ENCODE results near the gene PRCP.

PRCP gene

DNA sequence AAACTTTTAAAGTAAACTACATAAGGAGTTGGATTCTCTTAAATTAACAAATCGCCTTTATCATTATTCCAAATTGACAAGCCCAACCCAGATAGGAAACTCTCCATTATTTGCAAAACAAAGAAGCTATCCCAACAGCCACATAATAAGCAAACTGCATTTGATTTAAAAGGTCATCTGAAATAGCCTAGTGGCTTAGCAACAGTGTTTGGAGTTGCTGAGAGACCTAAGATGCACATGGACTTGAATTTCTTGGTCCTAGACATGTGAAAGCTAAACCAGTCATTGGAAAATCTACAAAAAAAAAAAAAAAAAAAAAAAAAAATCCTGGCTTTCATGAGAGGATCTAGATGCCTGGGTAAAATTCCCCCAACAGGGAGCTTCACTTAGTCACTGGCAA, 69.5 kb downstream of the PRCP start:
- no peak overlapping the region for H3K4me3 ChIP-seq (ENCODE audit: low read length)
- TF ChIP-seq, protein P1, sequence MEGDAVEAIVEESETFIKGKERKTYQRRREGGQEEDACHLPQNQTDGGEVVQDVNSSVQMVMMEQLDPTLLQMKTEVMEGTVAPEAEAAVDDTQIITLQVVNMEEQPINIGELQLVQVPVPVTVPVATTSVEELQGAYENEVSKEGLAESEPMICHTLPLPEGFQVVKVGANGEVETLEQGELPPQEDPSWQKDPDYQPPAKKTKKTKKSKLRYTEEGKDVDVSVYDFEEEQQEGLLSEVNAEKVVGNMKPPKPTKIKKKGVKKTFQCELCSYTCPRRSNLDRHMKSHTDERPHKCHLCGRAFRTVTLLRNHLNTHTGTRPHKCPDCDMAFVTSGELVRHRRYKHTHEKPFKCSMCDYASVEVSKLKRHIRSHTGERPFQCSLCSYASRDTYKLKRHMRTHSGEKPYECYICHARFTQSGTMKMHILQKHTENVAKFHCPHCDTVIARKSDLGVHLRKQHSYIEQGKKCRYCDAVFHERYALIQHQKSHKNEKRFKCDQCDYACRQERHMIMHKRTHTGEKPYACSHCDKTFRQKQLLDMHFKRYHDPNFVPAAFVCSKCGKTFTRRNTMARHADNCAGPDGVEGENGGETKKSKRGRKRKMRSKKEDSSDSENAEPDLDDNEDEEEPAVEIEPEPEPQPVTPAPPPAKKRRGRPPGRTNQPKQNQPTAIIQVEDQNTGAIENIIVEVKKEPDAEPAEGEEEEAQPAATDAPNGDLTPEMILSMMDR (conservative IDR thresholded peaks at IDR 0.05; ENCODE audit: low read depth, low read length), result no peak

DNA sequence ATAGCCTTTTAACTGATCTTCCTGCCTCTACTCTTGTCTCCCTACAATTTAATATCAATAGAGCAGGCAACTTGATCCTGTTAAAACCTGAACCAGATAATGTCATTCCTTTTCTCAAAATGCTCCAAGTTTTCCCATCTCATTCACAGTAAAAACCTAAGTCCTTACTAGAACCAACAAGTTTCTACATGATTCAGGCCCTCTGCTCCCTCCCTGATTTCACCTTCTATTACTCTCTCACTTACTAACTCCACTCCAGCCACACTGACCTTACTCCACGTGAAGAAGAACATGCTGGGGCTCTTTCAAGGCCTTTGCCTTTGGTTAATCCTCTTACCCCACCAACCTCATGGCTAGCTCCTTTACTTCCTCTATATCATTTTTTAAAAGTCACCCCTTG, 71.1 kb downstream of the PRCP start:
- DNase-seq (ENCODE audit: low read depth), result no peak
- TF ChIP-seq, protein P1 (conservative IDR thresholded peaks at IDR 0.05; ENCODE audit: low read depth, low read length), result no peak
- no peak overlapping the region for H3K4me3 ChIP-seq (ENCODE audit: low read length)

More for the DNA sequence above, 69.5 kb downstream of the PRCP start:
- no peak for DNase-seq (ENCODE audit: low read depth)

DNA sequence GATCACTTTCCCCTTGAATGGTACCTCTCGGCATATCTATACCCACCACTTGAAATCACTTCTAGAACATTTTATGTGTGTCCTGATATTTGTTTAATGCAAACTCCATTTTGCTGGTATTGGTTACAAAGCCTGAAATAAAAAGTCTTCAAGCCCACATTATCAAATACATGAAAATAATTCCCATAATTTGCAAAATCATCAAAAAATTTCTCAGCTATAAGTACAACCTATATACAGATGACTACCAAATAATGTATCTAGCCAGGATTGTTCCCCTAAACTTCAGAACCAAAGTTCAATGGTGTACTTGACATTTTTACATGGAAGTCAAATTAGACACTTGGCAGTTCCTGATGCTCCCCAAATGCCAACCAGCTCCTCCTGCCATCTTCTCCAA, 71.8 kb downstream of the PRCP start:
- no peak overlapping the region for H3K4me3 ChIP-seq (ENCODE audit: low read length)
- no peak for DNase-seq (ENCODE audit: low read depth)
- TF ChIP-seq, protein P1 (conservative IDR thresholded peaks at IDR 0.05; ENCODE audit: low read depth, low read length), result no peak

DNA sequence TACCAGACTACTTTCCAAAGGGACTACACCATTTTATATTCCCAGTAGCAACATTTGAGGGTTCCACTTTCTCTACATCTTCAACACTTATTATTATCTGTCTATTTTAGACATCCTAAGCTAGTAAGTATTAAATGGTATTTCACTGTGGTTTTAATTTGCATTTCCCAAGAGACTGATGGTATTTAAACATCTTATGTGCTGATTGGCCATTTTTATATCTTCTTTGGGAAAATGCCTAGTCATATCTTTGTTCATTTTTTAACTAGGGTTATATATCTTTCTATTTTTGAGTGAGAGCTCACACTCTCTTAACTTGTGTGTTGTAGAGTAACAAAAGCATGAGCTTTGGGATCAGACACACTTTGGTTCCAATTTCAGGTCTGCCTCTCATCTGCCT, 73.7 kb downstream of the PRCP start:
- TF ChIP-seq, protein P1 (conservative IDR thresholded peaks at IDR 0.05; ENCODE audit: low read depth, low read length), result no peak
- DNase-seq (ENCODE audit: low read depth), result no peak
- H3K4me3 ChIP-seq (ENCODE audit: low read length), result no peak overlapping the region

DNA sequence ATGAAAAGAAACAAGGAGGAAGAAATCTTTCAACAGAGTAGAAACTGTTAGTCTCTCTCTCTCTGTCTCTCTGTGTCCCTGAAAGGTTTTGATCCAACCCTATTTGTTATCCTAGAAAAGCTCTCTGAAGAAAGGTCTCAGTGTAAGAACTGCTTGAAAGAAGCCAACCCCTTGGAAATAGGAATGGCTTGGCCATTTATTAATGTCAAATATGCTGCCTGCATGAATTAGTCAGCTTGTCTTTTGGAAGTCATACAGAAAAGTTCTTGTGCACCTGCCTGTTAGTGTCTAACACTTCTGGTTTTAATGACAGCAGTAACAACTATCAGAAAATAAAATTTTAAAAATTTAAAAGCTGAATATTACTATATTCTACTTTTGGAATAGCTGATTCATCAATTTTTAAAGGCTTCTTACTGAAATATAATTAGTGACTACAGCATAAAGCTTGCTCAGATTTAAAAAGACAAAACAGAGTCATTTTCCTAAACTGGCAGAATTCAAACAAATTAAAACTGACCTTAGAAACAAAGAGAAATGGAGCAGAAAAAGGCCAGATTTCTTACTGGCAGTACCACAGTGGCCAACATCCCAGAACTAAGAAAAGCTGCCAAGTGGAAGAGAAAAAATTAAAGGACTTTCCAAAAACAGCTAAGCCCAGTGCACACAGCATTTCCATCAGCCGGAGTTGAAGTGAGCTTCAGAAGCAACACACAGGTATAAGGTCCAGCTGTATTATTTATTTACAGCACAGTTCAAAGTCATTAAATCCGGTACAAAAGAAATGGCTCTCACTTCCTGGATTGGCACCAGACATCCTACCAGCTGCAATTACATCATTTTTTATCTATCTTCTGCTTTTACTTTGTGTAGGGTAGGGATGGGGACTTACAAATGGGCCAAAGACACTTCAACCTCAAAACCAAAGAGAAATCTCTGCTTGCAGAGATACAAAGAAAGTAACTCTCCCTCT, 76.3 kb downstream of the PRCP start:
- no peak for DNase-seq (ENCODE audit: low read depth)
- TF ChIP-seq, protein P1 (conservative IDR thresholded peaks at IDR 0.05; ENCODE audit: low read depth, low read length), result no peak
- no peak overlapping the region for H3K4me3 ChIP-seq (ENCODE audit: low read length)

DNA sequence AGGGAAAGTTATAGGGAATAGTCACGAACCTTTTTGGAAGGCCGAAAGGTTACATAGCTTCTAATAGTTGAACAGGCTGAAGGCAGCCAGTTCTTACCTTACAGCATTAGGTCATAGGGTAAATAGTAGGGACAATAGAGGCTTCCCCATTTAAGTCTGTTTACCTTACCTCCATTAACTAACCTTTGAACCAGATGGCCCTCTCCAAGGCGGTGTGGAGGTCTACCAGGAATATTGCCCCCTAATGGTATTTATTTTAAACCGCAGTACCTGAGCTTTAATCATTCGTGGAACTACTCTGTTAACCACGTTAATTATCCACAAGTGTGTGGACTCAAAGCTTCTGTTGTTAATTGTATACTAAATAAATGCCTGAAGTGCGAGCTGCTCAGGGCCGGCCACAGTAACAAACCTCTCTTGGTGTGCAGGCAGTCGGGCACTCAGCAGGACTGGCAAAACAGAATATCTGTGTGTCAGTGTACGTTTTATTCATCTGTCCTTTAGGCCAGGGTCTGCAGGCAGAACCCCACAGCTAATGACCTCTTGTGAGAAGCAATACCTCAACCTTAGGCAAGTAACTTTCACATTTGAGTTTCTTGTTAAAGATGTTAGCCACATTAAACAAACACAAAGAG, 81.7 kb downstream of the PRCP start:
- TF ChIP-seq, protein P1 (conservative IDR thresholded peaks at IDR 0.05; ENCODE audit: low read depth, low read length), result no peak
- no peak for DNase-seq (ENCODE audit: low read depth)
- H3K4me3 ChIP-seq (ENCODE audit: low read length), result no peak overlapping the region
